ENCODE measurements around the gene PDE3B. TPM values are rescaled to one million over a fixed set of nuclear protein-coding genes. Genes with fewer than 3 reads are reported as not detected.

The PDE3B gene
- total RNA-seq, 4 donors from 2014 or later, result 13.3 to 23.3 (median 21.5) TPM

GRCh38 chr11:14612694-14613093 lies 30.9 kb upstream of the PDE3B start:
- intact Hi-C loops (cut with DNase I), result no loop called here
- H3K4me1 ChIP-seq, result peaks cover 0 to 7% (median under 1%) of the 10 kb centered on the region in 4 donors
- 89% methylated on average over 2 of the region's 2 CpGs for WGBS
- H3K27ac ChIP-seq (replicated peaks in 1 of 4), result no peak overlapping the region
- peaks cover 0 to 23% (median 2%) of the 10 kb centered on the region in 4 donors for H3K36me3 ChIP-seq
- DNase-seq (ENCODE audit: extremely low spot score), result no peak
- no peaks in the 10 kb centered on the region for H3K27me3 ChIP-seq
- no peak overlapping the region for H3K4me3 ChIP-seq
- no peaks in the 10 kb centered on the region for H3K9me3 ChIP-seq
- TF ChIP-seq EP300 (IDR thresholded peaks at IDR 0.05) (no peak), POLR2A (IDR thresholded peaks at IDR 0.05; ENCODE audit: low read depth) (no peak), CTCF (IDR thresholded peaks at IDR 0.05) (no peak), POLR2AphosphoS5 (IDR thresholded peaks at IDR 0.05) (no peak)

- Histone ChIP-seq H3K9me3 (no peaks in the 10 kb centered on the region), H3K27ac (replicated peaks in 1 of 4) (no peak overlapping the region), H3K4me3 (no peak overlapping the region), H3K36me3 (peaks cover 0 to 16% (median 2%) of the 10 kb centered on the region in 4 donors), H3K4me1 (peaks cover 0 to 12% (median 3%) of the 10 kb centered on the region in 4 donors), H3K27me3 (no peaks in the 10 kb centered on the region)
- 88% methylated on average over 2 of the region's 2 CpGs for WGBS
- TF ChIP-seq CTCF (IDR thresholded peaks at IDR 0.05), result no peak
- no peak for TF ChIP-seq EP300 (IDR thresholded peaks at IDR 0.05)
- no peak for TF ChIP-seq POLR2AphosphoS5 (IDR thresholded peaks at IDR 0.05)
- TF ChIP-seq POLR2A (IDR thresholded peaks at IDR 0.05; ENCODE audit: low read depth), result no peak
- intact Hi-C loops (cut with DNase I), result no loop called here
- no peak for DNase-seq (ENCODE audit: extremely low spot score)
Observed at GRCh38 chr11:14614091-14614622, 29.4 kb upstream of the PDE3B start.

GRCh38 chr11:14617241-14618027 lies 26.2 kb upstream of the PDE3B start:
- no peaks in the 10 kb centered on the region for H3K9me3 ChIP-seq
- peaks cover 0 to 38% (median 23%) of the 10 kb centered on the region in 4 donors for H3K4me1 ChIP-seq
- intact Hi-C loops (cut with DNase I), result no loop called here
- 35% methylated on average over 2 of the region's 2 CpGs for WGBS
- TF ChIP-seq POLR2A (IDR thresholded peaks at IDR 0.05; ENCODE audit: low read depth) (no peak), POLR2AphosphoS5 (IDR thresholded peaks at IDR 0.05) (no peak), CTCF (IDR thresholded peaks at IDR 0.05) (no peak), EP300 (IDR thresholded peaks at IDR 0.05) (no peak)
- H3K27me3 ChIP-seq, result no peaks in the 10 kb centered on the region
- no peak overlapping the region for H3K4me3 ChIP-seq
- no peak overlapping the region for H3K27ac ChIP-seq (replicated peaks in 1 of 4)
- no peaks in the 10 kb centered on the region for H3K36me3 ChIP-seq
- no peak for DNase-seq (ENCODE audit: extremely low spot score)

- Histone ChIP-seq H3K27ac (replicated peaks in 1 of 4) (no peak overlapping the region), H3K36me3 (no peaks in the 10 kb centered on the region), H3K4me1 (peaks cover 0 to 43% (median 28%) of the 10 kb centered on the region in 4 donors), H3K4me3 (no peak overlapping the region), H3K27me3 (no peaks in the 10 kb centered on the region), H3K9me3 (no peaks in the 10 kb centered on the region)
- DNase-seq (ENCODE audit: extremely low spot score), result no peak
- no peak for TF ChIP-seq POLR2A (IDR thresholded peaks at IDR 0.05; ENCODE audit: low read depth)
- TF ChIP-seq EP300 (IDR thresholded peaks at IDR 0.05), result no peak
- no peak for TF ChIP-seq POLR2AphosphoS5 (IDR thresholded peaks at IDR 0.05)
- intact Hi-C loops (cut with DNase I), result no loop called here
- 87% methylated on average over 2 of the region's 2 CpGs for WGBS
Observed at GRCh38 chr11:14618060-14618459, 25.5 kb upstream of the PDE3B start.
